Measurements from ENCODE around the gene SSH2.
A peak's percentile ranks its signal among the peaks of the same experiment; 100 is the strongest.
"Not testable (repeated sequence)": the region's sequence is repeated elsewhere in the genome, so short reads cannot be mapped to it uniquely, and the experiment has no call there.

The SSH2 gene

DNA sequence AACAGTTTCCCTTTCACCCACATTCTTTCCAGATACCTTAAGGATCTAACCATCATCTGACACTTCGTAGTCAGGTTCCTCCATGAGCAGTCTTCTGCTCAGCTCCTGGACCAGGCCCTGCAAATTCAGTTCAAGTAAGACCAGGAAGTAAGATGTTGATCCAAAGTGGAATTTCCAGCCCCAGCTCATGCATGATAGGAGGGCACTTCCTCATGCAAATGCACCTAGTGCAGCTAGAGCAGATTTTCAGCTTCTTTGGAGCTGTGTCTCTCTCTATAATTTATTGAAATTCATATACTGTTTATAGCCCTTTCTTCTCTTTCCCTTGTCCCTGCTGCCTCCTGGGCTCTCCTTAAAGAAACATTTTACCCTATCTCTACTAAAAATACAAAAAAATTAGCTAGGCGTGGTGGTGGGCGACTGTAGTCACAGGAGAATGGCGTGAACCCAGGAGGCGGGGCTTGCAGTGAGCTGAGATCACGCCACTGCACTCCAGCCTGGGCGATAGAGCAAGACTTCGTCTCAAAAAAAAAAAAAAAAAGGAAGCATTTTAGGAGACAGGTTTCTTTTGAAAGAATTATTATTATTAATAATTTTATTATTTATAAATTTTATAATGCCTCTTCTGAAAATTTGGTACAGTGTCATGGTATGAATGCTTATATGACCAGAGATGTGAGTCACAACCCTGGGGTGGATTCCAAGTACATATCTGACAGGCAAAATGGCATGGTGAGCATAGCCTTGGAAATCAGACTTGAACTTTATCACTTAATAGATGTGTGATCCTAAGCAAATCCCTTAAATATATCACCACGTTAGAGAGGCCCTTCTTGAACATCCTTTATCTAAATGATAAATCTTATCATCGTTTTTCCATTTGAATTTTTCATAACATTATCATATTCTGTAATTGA lies 94.3 kb downstream of the SSH2 start:
- DNase-seq = peak; percentile 86 to 89

DNA sequence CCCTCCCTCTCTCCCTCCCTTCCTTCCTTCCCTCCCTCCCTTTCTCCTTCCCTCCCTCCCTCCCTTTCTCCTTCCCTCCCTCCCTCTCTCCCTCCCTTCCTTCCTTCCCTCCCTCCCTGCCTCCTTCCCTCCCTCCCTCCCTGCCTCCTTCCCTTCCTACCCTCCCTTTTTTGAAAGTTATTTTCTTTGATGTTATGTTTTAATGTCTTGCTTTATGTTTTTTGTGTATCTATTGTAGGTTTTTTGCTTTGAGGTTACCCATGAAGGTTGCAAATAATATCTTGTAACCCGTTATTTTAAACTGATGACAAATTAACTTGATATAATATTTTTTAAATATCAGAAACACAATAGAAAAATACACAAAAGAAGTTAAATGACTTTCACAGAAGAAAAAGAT lies 96.2 kb downstream of the SSH2 start:
- DNase-seq = no peak

DNA sequence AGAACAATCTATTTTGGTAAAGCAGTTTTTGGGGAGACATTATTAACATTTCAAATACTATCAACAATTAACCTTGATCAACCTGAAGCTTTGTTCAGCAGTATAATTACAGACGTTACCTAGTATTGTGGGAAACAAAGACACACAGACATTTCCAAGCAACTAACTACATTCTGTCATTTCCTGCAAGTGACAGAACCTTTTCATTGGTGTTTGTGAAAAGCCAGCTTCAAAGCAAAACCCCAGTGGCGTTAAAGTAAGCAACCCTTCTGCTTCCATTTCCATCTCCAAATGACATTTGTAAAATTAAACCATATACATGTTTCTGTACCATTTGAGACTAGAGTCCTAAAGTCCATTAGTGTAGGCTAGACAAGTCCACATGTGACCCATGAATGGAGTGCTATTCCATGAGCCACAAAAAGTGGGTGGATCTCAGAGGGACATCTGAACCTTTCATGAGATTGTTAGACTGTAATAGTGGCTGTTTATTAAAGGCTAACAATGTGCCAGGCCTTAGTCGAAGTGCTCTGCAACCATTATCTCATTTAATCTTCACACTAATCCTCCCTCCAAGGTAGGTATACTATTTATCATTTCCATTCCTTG lies 101.2 kb downstream of the SSH2 start:
- DNase-seq = no peak

DNA sequence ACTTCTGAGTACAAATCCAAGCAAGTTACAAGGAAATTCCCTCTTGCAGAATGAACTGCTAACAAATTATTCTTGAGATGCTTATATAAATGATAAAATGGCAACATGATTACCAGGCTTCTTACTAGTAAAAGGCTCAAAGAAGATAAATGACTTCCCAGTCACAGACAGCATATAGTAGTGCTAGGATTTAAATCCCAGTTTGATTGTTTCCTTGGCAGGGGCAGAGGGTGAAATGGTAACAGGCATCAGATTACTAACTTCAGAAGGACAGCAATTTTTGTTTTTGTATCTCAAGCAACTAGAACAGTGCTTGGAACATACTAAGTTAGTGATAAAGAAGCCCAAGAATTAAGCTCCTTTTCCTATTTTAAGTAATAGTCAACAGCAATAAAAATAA lies 102.8 kb downstream of the SSH2 start:
- DNase-seq = no peak

DNA sequence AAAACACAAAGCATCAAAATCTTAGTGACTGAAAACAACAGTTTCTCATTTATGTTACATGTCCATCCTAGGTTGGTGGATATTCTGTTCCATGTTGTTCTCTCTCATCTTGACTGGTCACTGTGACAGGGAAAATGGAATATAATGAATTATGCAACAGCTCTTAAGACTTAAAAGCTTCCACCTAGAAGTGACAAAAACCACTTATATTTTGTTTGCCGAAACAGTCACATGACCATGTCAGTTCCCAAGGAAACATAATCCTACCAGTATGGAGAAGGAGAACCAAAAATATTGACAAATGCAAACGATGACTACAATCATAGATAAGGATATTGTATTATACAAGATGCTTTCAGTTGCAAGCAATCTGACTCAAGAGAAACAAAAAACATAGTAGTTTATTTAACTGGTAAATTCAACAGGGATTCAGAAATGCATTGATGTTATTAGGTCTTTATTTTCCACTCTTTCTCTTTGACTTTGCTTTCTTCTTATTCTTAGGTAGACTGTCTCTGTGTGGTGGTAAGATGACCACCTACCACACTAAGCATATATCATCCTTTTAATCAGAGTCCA lies 103.8 kb downstream of the SSH2 start:
- peak in 1 of 2 experiments; percentile 14 for DNase-seq

DNA sequence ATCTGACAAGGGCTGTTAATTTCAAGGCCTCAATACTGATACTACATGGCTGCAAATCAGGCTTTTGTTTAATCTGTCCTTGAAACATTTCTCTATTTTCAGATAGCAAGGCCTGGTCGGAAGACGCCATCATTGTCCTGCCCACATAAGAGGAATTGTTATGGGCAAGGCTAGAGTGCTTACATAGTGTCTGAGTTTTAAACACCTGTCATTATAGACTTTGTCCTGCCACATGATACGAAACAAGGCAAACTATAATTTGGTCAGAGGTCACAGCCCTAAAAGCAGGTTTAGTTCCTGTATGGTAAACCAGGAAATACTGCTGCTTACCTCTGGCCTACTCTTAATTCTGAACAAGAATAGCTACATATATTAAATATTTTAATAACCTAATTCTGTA lies 104.4 kb downstream of the SSH2 start:
- no peak for DNase-seq

DNA sequence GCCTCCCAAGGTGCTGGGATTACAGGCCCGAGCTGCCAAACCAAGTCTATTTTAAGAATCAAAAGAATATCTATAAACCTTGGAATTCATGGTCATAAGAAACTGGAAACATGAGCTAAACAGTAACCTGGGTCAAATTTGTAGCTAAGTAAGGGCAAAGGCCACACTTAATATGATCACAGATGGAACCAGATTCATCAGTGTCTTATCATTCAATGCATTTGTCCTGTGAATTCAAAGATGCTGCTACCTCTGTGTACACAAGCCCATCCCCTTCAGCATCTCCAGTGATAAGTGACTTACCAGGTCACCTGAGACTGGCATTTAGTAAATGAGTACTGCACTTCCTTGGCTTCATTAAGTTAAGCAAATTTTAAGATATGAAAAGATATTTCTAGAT lies 108.1 kb downstream of the SSH2 start:
- no peak for DNase-seq

DNA sequence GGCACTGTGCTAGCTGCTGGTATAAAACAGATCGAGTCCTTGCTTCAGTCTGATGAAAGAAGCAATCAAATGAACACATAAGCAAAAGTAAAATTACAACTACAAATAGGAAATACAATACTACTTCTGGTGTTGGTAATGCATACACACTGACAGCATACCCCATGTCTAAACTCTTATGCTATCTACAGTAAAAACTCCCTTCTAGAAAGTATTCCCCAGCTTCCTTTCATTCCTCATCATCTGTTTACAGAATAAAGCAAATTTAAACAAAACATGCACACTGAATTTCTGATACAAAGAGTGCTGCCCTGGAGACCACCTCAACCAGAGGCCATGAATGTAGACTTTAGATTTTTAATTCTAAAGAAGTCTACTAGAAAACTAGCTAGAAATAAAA lies 109.6 kb downstream of the SSH2 start:
- DNase-seq = no peak

DNA sequence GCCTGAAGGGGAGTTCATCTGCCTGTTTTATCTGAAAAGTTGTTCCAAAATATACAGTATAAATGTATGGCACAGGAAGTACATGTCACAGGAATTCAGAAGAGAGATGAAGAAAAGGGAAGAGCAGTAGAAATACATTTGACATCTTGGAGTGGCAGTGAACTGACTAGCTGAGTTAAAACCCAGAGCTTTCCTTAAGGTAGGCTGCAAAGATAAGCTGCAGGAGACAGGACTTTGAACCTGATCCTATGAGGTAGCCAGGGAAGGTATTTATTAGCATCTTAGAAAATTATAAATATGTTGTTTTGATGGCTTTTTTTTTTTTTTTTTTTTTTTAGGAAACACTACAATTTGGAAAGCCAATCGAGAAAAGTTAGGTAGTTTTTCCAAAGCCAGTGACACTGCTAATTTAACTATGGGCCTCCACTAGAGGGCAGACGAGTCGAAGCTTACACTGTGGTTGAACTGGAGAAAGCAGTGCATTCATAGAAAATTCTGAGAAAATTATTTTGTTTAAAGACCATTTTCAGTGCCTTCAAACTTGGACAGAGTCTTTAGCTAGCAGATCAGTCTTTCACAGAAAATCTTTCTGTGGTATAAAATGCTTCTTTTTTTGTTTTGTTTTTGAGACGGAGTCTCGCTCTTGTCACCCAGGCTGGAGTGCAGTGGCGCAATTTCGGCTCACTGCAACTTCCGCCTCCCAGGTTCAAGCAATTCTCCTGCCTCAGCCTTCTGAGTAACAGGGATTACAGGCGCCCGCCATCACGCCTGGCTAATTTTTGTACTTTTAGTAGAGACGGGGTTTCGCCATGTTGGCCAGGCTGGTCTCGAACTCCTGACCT lies 122.3 kb downstream of the SSH2 start:
- peak in 1 of 2 experiments; percentile 78 for DNase-seq

DNA sequence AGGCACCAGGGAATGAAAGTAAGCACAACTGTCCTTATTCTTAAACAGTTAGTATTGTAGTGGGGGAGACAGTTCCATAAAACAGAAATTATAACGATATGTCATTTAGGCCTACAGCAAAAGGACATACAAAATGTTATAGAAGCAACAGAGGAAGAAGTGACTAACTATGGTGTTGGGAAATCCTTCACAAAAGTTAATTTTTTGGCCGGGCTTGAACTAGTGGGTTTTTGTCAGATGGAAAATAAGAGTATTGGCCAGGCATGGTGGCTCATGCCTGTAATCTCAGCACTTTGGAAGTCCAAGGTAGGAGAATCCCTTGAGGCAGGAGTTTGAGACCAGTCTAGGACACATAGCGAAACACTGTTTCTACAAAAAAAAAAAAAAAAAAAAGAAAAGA lies 127.8 kb downstream of the SSH2 start:
- no peak for DNase-seq

DNA sequence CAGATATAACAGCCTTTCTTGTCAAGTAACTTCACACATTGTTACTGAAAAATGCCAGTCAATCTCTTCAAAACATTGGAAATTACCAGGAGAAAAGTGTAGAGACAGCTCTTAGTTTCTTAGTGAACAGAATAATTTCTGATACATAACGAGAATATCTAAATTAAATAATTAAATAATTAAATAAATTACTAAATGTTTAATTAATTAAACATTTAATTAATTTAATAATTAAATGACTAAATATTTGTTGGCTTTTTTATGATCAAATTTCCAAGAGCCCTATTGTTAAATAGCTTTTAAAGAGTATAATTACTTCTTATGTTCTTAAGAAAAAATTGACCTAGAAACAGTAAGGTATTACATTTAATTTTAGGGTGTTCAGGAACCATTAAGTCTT lies 129.6 kb downstream of the SSH2 start:
- DNase-seq = no peak

DNA sequence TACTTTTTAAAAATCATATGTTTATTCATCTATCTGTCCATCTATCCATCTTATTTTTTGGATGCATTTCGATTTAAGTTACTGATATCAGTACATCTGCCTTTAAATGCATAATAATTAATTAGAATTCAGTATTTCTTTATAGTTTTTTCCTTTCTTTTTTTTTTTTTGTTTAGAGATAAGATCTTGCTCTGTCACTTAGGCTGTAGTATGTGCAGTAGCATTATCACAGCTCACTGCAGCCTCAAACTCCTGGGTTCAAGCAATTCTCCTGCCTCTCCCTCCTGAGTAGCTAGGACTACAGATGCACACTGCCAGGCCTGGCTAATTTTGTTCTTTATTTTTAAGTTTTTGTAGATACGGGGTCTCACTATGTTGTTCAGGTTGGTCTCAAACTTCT lies 133.4 kb downstream of the SSH2 start:
- DNase-seq = no peak

DNA sequence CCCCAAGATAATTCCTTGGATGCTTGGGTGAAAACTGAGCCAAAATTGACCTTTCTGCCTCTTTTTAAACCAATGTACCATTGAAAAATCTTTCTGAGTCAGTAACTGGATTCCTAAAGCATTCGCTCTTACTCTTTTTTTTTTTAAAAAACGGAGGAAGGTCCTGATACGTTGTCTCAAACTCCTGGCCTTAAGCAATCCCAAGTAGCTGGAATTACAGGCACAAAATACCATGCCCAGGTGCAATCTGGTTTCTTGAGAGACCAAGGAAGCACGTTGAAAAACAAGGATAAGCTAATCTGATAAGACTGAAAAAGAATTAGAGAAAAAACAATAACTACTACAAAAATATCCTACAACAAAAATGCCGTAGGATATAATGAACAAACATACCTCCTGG lies 136.5 kb downstream of the SSH2 start:
- DNase-seq = no peak

DNA sequence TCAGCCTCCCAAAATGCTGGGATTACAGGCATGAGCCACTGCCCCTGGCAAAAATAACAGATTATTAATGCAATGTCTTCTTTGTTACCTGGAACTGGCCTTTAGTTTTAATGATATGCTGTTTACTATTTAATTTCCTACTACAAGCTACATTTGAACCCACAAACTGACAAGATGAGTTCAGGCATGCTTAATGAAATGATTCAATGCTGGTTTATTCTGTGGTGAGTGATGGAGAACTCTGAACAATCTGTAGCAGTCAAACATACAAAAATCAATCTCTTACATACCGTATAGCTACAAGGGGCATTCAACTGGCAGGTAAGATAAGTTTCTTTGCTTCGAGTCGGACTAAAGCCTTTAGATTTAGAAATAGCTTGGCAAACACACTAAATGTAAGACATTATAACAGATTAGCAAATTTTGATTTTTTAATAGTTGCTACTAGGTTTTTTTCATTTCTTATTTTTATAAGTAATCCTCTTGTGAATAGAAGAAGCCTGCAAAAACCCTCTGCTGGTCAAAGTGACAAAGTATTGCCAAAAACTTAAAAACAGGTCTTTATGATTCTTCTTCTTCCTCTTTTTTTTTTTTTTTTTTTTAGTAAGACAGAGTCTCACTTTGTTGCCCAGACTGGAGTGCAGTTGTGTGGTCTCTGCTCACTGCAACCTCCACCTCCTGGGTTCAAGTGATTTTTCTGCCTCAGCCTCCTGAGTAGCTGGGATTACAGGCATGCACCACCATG lies 138.5 kb downstream of the SSH2 start:
- DNase-seq = no peak

DNA sequence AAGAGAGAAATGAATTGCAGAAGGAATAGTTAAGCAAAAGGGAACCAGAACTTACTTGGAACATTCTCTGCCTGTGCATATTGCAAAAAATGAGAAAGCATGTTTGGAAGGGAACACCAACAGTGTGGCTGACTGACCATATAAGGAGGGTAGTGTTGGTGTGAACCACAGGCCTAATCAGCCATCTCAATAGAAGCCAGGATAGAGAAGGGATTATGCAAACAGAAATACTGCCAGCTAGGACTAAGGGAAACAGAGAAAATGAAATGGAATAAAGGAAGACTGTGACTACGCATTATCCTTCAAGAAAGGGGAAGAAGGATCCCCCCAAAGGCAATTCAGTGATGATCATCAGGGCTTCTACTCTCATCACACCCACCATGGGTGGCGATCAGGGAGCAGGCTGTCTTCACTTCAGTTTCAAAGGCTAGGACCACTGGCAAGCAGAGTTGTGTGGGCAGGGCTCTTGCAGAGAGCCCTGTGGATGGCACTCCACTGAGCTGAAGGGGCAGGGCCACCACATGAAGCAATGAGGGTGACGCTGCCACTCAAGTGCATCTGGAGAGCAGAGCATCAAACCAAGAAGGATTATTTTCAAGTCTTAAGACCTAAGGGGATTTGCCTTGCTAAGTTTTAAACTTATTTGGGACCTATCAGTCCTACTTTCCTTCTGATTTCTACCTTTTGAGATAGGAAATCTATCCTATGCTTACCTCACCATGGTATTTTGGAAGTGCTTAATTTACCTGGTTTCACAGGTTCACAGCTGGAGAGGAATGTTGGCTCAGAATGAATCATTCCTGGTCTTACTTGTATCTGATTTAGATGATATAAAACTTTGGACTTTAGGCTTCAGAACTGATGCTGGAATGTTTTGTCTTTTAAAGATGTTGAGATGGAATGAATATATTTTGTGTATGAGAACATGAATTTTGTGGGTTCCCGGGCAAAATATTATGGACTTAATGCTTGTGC lies 140.5 kb downstream of the SSH2 start:
- no peak for DNase-seq

DNA sequence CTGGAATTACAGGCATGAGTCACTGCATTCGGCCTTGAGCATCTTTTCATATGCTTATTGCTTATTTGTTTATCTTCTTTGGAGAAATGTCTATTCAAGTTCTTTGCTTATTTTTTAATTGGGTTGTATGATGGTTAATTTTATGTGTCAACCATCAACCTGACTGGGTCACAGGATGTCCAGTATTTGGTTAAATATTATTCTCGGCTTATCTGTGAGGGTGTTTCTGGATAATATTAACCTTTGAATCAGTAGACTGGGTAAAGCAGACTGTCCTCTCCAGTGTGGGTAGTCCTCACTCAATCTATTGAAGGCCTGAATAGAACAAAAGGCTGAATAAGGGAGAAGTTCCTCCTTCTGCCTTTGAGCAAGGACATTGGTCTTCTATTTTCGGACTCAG lies 142.0 kb downstream of the SSH2 start:
- DNase-seq = no peak

DNA sequence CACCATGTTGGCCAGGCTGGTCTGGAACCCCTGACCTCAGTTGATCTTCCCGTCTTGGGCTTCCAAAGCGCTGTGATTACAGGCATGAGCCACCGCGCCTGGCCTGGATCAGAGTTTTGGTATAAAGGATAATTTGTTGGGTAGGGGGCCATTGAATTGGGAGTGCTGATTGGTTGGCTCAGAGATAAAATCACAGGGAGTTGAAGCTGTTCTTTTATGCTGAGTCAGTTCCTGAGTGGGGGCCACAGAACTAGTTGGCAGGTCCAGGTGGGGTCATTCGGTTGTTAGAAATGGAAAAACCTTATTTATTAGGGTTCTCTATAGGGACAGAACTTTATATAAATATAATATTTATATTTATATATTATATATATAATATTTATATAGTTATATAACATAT lies 147.1 kb downstream of the SSH2 start:
- DNase-seq = no peak

DNA sequence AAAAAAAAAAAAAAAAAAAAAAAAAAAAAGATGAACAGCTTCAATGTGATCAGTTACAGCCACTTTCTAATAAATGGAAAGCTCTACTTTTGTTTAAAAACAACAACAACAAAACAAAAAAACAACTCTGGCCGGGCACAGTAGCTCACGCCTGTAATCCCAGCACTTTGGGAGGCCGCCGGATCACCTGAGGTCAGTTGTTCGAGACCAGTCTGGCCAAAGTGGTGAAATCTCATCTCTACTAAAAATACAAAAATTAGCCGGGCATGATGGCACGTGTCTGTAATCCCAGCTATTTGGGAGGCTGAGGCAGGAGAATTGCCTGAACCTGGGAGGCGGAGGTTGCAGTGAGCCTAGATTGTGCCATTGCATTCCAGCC lies 150.2 kb downstream of the SSH2 start:
- DNase-seq = not testable (repeated sequence)

DNA sequence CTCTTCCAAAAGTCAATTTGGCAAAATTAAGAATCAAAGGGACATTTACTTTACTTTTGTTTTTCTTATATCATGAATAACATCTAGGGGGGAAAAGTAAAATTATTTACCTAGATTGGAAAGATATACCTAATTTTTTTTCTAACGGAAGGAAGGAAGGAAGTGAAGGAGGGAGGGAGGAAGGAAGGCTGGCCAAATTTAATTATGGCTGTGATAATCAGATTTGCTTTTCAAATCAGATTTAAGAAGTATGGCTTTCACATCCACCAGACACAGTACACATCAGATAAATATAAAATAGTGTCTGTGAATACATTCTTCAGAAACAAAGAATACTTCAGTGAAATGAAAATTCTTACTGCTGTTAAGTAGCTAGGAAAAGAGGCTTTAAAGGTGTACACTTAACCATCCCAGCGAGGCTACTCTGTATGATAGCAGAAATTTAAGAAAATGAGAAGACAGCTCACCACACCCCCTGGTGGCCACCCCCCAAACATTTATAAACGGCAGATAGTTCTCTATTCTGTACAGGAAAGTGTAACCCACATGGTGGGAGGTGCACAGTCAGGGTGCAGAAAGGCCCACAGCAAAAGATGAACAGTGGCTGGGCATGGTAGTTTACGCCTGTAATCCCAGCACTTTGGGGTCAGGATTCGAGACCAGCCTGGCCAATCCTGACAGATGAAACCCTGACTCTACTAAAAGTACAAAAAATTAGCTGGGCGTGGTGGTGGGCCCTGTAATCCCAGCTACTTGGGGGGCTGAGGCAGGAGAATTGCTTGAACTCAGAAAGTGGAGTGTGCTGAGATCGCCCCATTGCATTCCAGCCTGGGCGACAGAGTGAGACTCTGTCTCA lies 150.8 kb downstream of the SSH2 start:
- DNase-seq = peak; percentile 49 to 89

DNA sequence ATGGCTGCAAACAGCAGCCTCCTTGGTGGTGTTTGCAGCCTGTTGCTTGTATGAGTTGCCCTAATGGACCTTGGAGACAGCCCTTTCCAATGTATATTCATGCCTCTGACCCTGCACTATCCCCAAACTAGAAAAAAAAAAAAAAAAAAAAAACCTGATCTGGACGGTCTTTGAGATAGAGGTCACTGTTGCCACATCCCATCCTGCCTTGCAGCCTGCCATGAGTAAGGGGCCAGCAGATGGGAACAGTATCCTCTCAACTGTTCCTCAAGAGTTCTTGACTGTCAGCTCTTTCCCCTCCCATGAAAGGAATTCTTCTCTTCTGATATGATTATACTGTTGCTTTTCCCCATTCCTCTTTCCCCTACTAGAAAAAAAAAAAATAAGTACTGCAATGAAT lies 152.4 kb downstream of the SSH2 start:
- no peak for DNase-seq

Measured in NCI-H526 (cell line).